Liver (tissue), 9 donors: ENCODE measurements around the gene VGF. TPM values are rescaled to one million over a fixed set of nuclear protein-coding genes. Genes with fewer than 3 reads are reported as not detected.
"Not testable (repeated sequence)": the region's sequence is repeated elsewhere in the genome, so short reads cannot be mapped to it uniquely, and the experiment has no call there.

Experiments
- DNase-seq: peaks from one replicate; pipeline ENCODE4 v3.0.0-alpha.2; 2017; ENCODE audit warnings: low spot score
- H3K27ac ChIP-seq, 2 donors: one replicate each; pipeline ENCODE4 v1.7.0; 2013; ENCODE audit warnings: inconsistent platforms in 2 of 2, low read length in 2 of 2, control low read depth in 1 of 2, low read depth in 1 of 2, mild to moderate bottlenecking in 1 of 2
- H3K27me3 ChIP-seq, 4 donors: one replicate each; pipeline versions ENCODE4 v1.6.1 to v1.7.0; 2013; ENCODE audit warnings: low read length in 3 of 4, inconsistent platforms in 1 of 4, mild to moderate bottlenecking in 1 of 4, moderate library complexity in 1 of 4; ENCODE audit not compliant: control insufficient read depth in 4 of 4, insufficient read depth in 4 of 4
- H3K36me3 ChIP-seq, 4 donors: one replicate each; pipeline versions ENCODE4 v1.6.1 to v1.7.0; 2013; ENCODE audit warnings: low read length in 3 of 4, mild to moderate bottlenecking in 3 of 4, low read depth in 1 of 4, moderate library complexity in 1 of 4; ENCODE audit not compliant: control insufficient read depth in 4 of 4, insufficient read depth in 3 of 4
- H3K4me1 ChIP-seq, 4 donors: one replicate each; pipeline versions ENCODE4 v1.6.1 to v1.7.0; 2013; ENCODE audit warnings: low read length in 3 of 4, mild to moderate bottlenecking in 3 of 4, moderate library complexity in 1 of 4; ENCODE audit not compliant: control insufficient read depth in 4 of 4, insufficient read depth in 4 of 4
- H3K4me3 ChIP-seq, 3 donors: one replicate each; pipeline versions ENCODE4 v1.6.1 to v1.7.0; 2013; ENCODE audit warnings: low read length in 3 of 3, control low read depth in 1 of 3, low read depth in 1 of 3, mild to moderate bottlenecking in 1 of 3
- H3K9ac ChIP-seq, 2 donors: one replicate each; pipeline ENCODE4 v1.7.0; 2013; ENCODE audit warnings: low read length in 2 of 2, mild to moderate bottlenecking in 2 of 2, moderate library complexity in 2 of 2, control low read depth in 1 of 2, low read depth in 1 of 2
- H3K9me3 ChIP-seq, 4 donors: one replicate each; pipeline versions ENCODE4 v1.6.1 to v1.7.0; 2013; ENCODE audit warnings: low read length in 3 of 4; ENCODE audit not compliant: control insufficient read depth in 4 of 4
- FOXA1 ChIP-seq: IDR thresholded peaks from 2 replicates; pipeline ENCODE4 v1.6.1; 2016; ENCODE audit warnings: antibody characterized with exemption
- GABPA ChIP-seq, 2 donors: IDR thresholded peaks in 1 of 2; conservative IDR thresholded peaks in 1 of 2; 2 replicates each; pipeline ENCODE4 v1.6.1; 2016; ENCODE audit warnings: antibody characterized with exemption in 2 of 2, mild to moderate bottlenecking in 1 of 2, moderate library complexity in 1 of 2
- HNF4A ChIP-seq, 2 donors: conservative IDR thresholded peaks; 2 replicates each; pipeline ENCODE4 v1.6.1; 2016; ENCODE audit warnings: antibody characterized with exemption in 2 of 2, mild to moderate bottlenecking in 2 of 2
- HNF4G ChIP-seq: IDR thresholded peaks from 2 replicates; pipeline ENCODE4 v1.6.1; 2016; ENCODE audit warnings: antibody characterized with exemption
- JUND ChIP-seq, 2 donors: IDR thresholded peaks; 2 replicates each; pipeline ENCODE4 v1.6.1; 2016; ENCODE audit warnings: antibody characterized with exemption in 2 of 2
- MAX ChIP-seq: IDR thresholded peaks from 2 replicates; pipeline ENCODE4 v1.6.1; 2016; ENCODE audit warnings: antibody characterized with exemption
- NR2F2 ChIP-seq: IDR thresholded peaks from 2 replicates; pipeline ENCODE4 v1.6.1; 2016; ENCODE audit warnings: antibody characterized with exemption
- RAD21 ChIP-seq, 2 donors: IDR thresholded peaks; 2 replicates each; pipeline ENCODE4 v1.6.1; 2016; ENCODE audit warnings: antibody characterized with exemption in 2 of 2, mild to moderate bottlenecking in 2 of 2
- REST ChIP-seq: IDR thresholded peaks from 2 replicates; pipeline ENCODE4 v1.6.1; 2016; ENCODE audit warnings: antibody characterized with exemption, mild to moderate bottlenecking
- RXRA ChIP-seq, 2 donors: IDR thresholded peaks; 2 replicates each; pipeline ENCODE4 v1.6.1; 2017 to 2018; ENCODE audit warnings: antibody characterized with exemption in 2 of 2, mild to moderate bottlenecking in 1 of 2
- TAF1 ChIP-seq: conservative IDR thresholded peaks from 2 replicates; pipeline ENCODE4 v1.6.1; 2016; ENCODE audit warnings: antibody characterized with exemption, mild to moderate bottlenecking
- ZBTB33 ChIP-seq: IDR thresholded peaks from 2 replicates; pipeline ENCODE4 v1.6.1; 2016; ENCODE audit warnings: antibody characterized with exemption
- WGBS: extraction: QIAGEN DNeasy Blood & Tissue Kit; methylation state at CpG from one replicate; pipeline ENCODE4 v1.1.7; 2013; 5-methylcytosine and 5-hydroxymethylcytosine counted together
- polyA plus RNA-seq, 2 donors: library from polyadenylated mRNA; stranded (reverse) in 1 of 2; unstranded in 1 of 2; fragments of 200-250 nt in 1 of 2; fragments of >200 nt in 1 of 2; fragmentation: Nextera tagmentation in 1 of 2; extraction: Ambion mirVana in 1 of 2; gene quantifications; one replicate each; pipeline versions ENCODE4 v1.2.1 to v1.2.3, GENCODE V29; 2013 to 2015
- total RNA-seq, 2 donors: library from RNA; depleted of rRNA; stranded (reverse); fragments of >200 nt; gene quantifications; one replicate each; pipeline ENCODE4 v1.2.3, GENCODE V29; 2014
- donor health status: healthy.
- donor health status: healthy.
- donor health status: healthy.
- donor health status: healthy.
- donor health status: healthy.

Gene VGF
- total and polyA plus RNA-seq, 4 donors = not detected

GRCh38 chr7:101133621-101134398 lies 31.6 kb downstream of the VGF start:
- Histone ChIP-seq H3K27ac (peak overlapping the region in 1 of 2 donors; percentile 5), H3K9ac (no peak overlapping the region), H3K9me3 (no peaks in the 10 kb centered on the region), H3K27me3 (no peaks in the 10 kb centered on the region), H3K4me1 (peaks cover 0 to 6% (median under 1%) of the 10 kb centered on the region in 4 donors), H3K4me3 (no peak overlapping the region), H3K36me3 (peaks cover 5 to 35% (median 24%) of the 10 kb centered on the region in 4 donors)
- WGBS = 87% methylated on average over 15 of the region's 15 CpGs
- TF ChIP-seq HNF4A (conservative IDR thresholded peaks at IDR 0.05) (no peak), HNF4G (no peak), RXRA (IDR thresholded peaks at IDR 0.05) (no peak), MAX (no peak), GABPA (IDR thresholded peaks at IDR 0.05 in 1 of 2, conservative IDR thresholded peaks at IDR 0.05 in 1 of 2) (no peak), FOXA1 (no peak), REST (no peak)
- DNase-seq = no peak

GRCh38 chr7:101132626-101133600 lies 32.5 kb downstream of the VGF start:
- H3K9me3 ChIP-seq, DNase-seq, H3K4me1 ChIP-seq, H3K27ac ChIP-seq, H3K27me3 ChIP-seq, H3K9ac ChIP-seq, H3K4me3 ChIP-seq: not testable (repeated sequence)
- 81% methylated on average over 18 of the region's 18 CpGs for WGBS
- H3K36me3 ChIP-seq = peaks cover 5 to 35% (median 25%) of the 10 kb centered on the region in 4 donors

DNA sequence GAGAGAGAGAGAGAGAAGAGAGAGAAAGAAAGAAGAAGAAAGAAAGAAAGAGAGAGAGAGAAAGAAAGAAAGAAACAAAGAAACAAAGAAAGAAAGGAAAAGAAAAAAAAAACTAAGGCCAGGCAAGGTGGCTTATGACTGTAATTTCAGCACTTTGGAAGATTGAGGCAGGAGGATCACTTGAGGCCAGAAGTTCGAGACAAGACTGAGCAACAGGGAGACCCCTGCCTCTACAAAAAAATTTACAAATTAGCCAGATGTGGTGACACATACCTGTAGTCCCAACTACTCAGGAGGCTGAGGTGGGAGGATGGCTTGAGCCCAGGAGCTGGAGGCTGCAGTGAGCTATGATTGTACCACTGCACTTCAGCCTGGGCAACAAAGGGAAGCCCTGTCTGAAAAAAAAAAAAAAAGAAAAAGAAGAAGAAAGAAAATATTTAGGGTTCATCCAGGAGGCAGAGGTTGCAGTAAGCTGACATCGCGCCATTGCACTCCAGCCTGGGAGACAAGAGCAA lies 35.7 kb downstream of the VGF start:
- H3K9ac ChIP-seq = no peak overlapping the region
- H3K9me3 ChIP-seq = no peaks in the 10 kb centered on the region
- no peak for DNase-seq
- H3K27ac ChIP-seq = no peak overlapping the region
- H3K4me1 ChIP-seq = peaks cover 7 to 31% (median 18%) of the 10 kb centered on the region in 4 donors
- H3K4me3 ChIP-seq = no peak overlapping the region
- H3K27me3 ChIP-seq = no peaks in the 10 kb centered on the region
- peaks cover 0 to 29% (median 20%) of the 10 kb centered on the region in 4 donors for H3K36me3 ChIP-seq
- WGBS = 93% methylated on average over 3 of the region's 3 CpGs
- TF ChIP-seq NR2F2 = no peak
- no peak for TF ChIP-seq JUND (IDR thresholded peaks at IDR 0.05)
- no peak for TF ChIP-seq RAD21 (IDR thresholded peaks at IDR 0.05)
- TF ChIP-seq GABPA (IDR thresholded peaks at IDR 0.05 in 1 of 2, conservative IDR thresholded peaks at IDR 0.05 in 1 of 2) = no peak
- TF ChIP-seq HNF4G = no peak
- TF ChIP-seq ZBTB33 = no peak
- TF ChIP-seq REST = no peak
- TF ChIP-seq TAF1 = no peak
